Activated T-cell treated with anti-CD3 and anti-CD28 coated beads, Interleukin-2, amount 50 U/mL, for 4 hours (primary cell): Measurements from ENCODE around the gene GSTO2. TPM values are rescaled to one million over a fixed set of nuclear protein-coding genes. Genes with fewer than 3 reads are reported as not detected.
A peak's percentile ranks its signal among the peaks of the same experiment; 100 is the strongest.

ENCODE experiments used
- ATAC-seq, 2 donors: fragments of 200-7000 bp; cut with Tn5 transposase; one replicate each; pipeline ENCODE4 v1.10.0; 2021
- DNase-seq: peaks from one replicate; pipeline ENCODE4 v3.0.0-alpha.2; 2020
- H3K27me3 Mint-ChIP-seq: one replicate; pipeline ENCODE4 v1.8.0; 2021; ENCODE audit warnings: low read depth, mixed read lengths
- H3K36me3 Mint-ChIP-seq: one replicate; pipeline ENCODE4 v1.8.0; 2022; ENCODE audit warnings: mixed read lengths; ENCODE audit not compliant: insufficient read depth
- H3K4me1 Mint-ChIP-seq: one replicate; pipeline ENCODE4 v1.8.0; 2021; ENCODE audit warnings: low read depth, mixed read lengths
- H3K4me3 Mint-ChIP-seq: one replicate; pipeline ENCODE4 v1.8.0; 2021; ENCODE audit warnings: mild to moderate bottlenecking, moderate library complexity, mixed read lengths
- H3K9me3 Mint-ChIP-seq: one replicate; pipeline ENCODE4 v1.8.0; 2021; ENCODE audit warnings: mixed read lengths
- total RNA-seq, 3 donors: library from RNA; stranded (reverse); gene quantifications; one replicate each; pipeline ENCODE4 v1.2.1, GENCODE V29; 2021

GSTO2 gene
- total RNA-seq, 3 donors from 2014 or later = 0.33 to 1.1 (median 0.73) TPM

GRCh38 chr10:104259456-104259855 lies 9.5 kb upstream of the GSTO2 start:
- H3K36me3 Mint-ChIP-seq = peaks cover 46% of the 10 kb centered on the region

GRCh38 chr10:104259999-104260774 lies 8.8 kb upstream of the GSTO2 start:
- H3K4me3 Mint-ChIP-seq = peak overlapping the region; percentile 55
- ATAC-seq = peak; percentile 9 to 20
- no peak for DNase-seq
- H3K27me3 Mint-ChIP-seq = no peaks in the 10 kb centered on the region
- H3K9me3 Mint-ChIP-seq = no peaks in the 10 kb centered on the region
- peaks cover 50% of the 10 kb centered on the region for H3K36me3 Mint-ChIP-seq
- H3K4me1 Mint-ChIP-seq = peaks cover 76% of the 10 kb centered on the region

More at GRCh38 chr10:104259456-104259855, 9.5 kb upstream of the GSTO2 start:
- no peak overlapping the region for H3K4me3 Mint-ChIP-seq
- ATAC-seq (no peak), DNase-seq (no peak)
- no peaks in the 10 kb centered on the region for H3K27me3 Mint-ChIP-seq
- H3K4me1 Mint-ChIP-seq = peaks cover 72% of the 10 kb centered on the region
- H3K9me3 Mint-ChIP-seq = no peaks in the 10 kb centered on the region

- no peak for DNase-seq
Observed at GRCh38 chr10:104260775-104261115, 8.2 kb upstream of the GSTO2 start.

GRCh38 chr10:104262055-104262454 lies 6.9 kb upstream of the GSTO2 start:
- DNase-seq = no peak
- Mint-ChIP-seq H3K36me3 (peaks cover 62% of the 10 kb centered on the region), H3K9me3 (no peaks in the 10 kb centered on the region), H3K27me3 (no peaks in the 10 kb centered on the region), H3K4me1 (peaks cover 77% of the 10 kb centered on the region), H3K4me3 (no peak overlapping the region)
- ATAC-seq = no peak

More at GRCh38 chr10:104260775-104261115, 8.2 kb upstream of the GSTO2 start:
- peak overlapping the region; percentile 55 for H3K4me3 Mint-ChIP-seq
- H3K36me3 Mint-ChIP-seq = peaks cover 56% of the 10 kb centered on the region
- peaks cover 79% of the 10 kb centered on the region for H3K4me1 Mint-ChIP-seq
- no peaks in the 10 kb centered on the region for H3K9me3 Mint-ChIP-seq
- no peaks in the 10 kb centered on the region for H3K27me3 Mint-ChIP-seq
- ATAC-seq = peak; percentile 80 to 82

- no peak for ATAC-seq
- Mint-ChIP-seq H3K9me3 (no peaks in the 10 kb centered on the region), H3K36me3 (peaks cover 56% of the 10 kb centered on the region), H3K4me3 (no peak overlapping the region), H3K27me3 (no peaks in the 10 kb centered on the region), H3K4me1 (peaks cover 68% of the 10 kb centered on the region)
- no peak for DNase-seq
Observed at GRCh38 chr10:104264783-104265182, 4.2 kb upstream of the GSTO2 start.

- H3K36me3 Mint-ChIP-seq = peaks cover 37% of the 10 kb centered on the region
- DNase-seq = no peak
- ATAC-seq = peak; percentile 46 to 48
- no peaks in the 10 kb centered on the region for H3K9me3 Mint-ChIP-seq
- H3K4me1 Mint-ChIP-seq = peaks cover 44% of the 10 kb centered on the region
- H3K4me3 Mint-ChIP-seq = peak overlapping the region; percentile 87
- H3K27me3 Mint-ChIP-seq = no peaks in the 10 kb centered on the region
Observed at GRCh38 chr10:104267721-104268404, 1.1 kb upstream of the GSTO2 start.

- no peak for DNase-seq
- Mint-ChIP-seq H3K9me3 (no peaks in the 10 kb centered on the region), H3K4me1 (peaks cover 43% of the 10 kb centered on the region), H3K27me3 (no peaks in the 10 kb centered on the region), H3K4me3 (peak overlapping the region; percentile 87), H3K36me3 (peaks cover 37% of the 10 kb centered on the region)
- ATAC-seq = no peak
Observed at GRCh38 chr10:104268405-104268712, 625 bp upstream of the GSTO2 start.

- no peaks in the 10 kb centered on the region for H3K9me3 Mint-ChIP-seq
- H3K27me3 Mint-ChIP-seq = peaks cover 8% of the 10 kb centered on the region
- no peak overlapping the region for H3K4me3 Mint-ChIP-seq
- ATAC-seq (no peak), DNase-seq (no peak)
- peaks cover 2% of the 10 kb centered on the region for H3K36me3 Mint-ChIP-seq
- H3K4me1 Mint-ChIP-seq = peaks cover 7% of the 10 kb centered on the region
Observed at GRCh38 chr10:104273286-104273685, 4.3 kb downstream of the GSTO2 start.

GRCh38 chr10:104273899-104274575 lies 5.1 kb downstream of the GSTO2 start:
- ATAC-seq = no peak
- Mint-ChIP-seq H3K36me3 (no peaks in the 10 kb centered on the region), H3K27me3 (peaks cover 8% of the 10 kb centered on the region), H3K4me3 (no peak overlapping the region), H3K9me3 (no peaks in the 10 kb centered on the region), H3K4me1 (peaks cover 7% of the 10 kb centered on the region)
- DNase-seq = no peak

- Mint-ChIP-seq H3K4me1 (peaks cover 4% of the 10 kb centered on the region), H3K36me3 (no peaks in the 10 kb centered on the region), H3K4me3 (peak overlapping the region; percentile 43), H3K27me3 (peaks cover 8% of the 10 kb centered on the region), H3K9me3 (no peaks in the 10 kb centered on the region)
- ATAC-seq (peak; percentile 91 to 93), DNase-seq (peak; percentile 47)
Observed at GRCh38 chr10:104274762-104275721, 6.1 kb downstream of the GSTO2 start.

GRCh38 chr10:104276192-104276591 lies 7.2 kb downstream of the GSTO2 start:
- Mint-ChIP-seq H3K9me3 (no peaks in the 10 kb centered on the region), H3K27me3 (peaks cover 8% of the 10 kb centered on the region), H3K4me3 (no peak overlapping the region), H3K4me1 (peaks cover 4% of the 10 kb centered on the region), H3K36me3 (no peaks in the 10 kb centered on the region)
- DNase-seq (no peak), ATAC-seq (no peak)

GRCh38 chr10:104277785-104278184 lies 8.8 kb downstream of the GSTO2 start:
- Mint-ChIP-seq H3K4me1 (peaks cover 4% of the 10 kb centered on the region), H3K9me3 (no peaks in the 10 kb centered on the region), H3K27me3 (peaks cover 8% of the 10 kb centered on the region), H3K36me3 (no peaks in the 10 kb centered on the region), H3K4me3 (no peak overlapping the region)
- ATAC-seq = no peak
- no peak for DNase-seq

- no peak overlapping the region for H3K4me3 Mint-ChIP-seq
- no peaks in the 10 kb centered on the region for H3K9me3 Mint-ChIP-seq
- no peak for ATAC-seq
- no peaks in the 10 kb centered on the region for H3K36me3 Mint-ChIP-seq
- no peak for DNase-seq
- H3K4me1 Mint-ChIP-seq = peaks cover under 1% of the 10 kb centered on the region
- H3K27me3 Mint-ChIP-seq = peaks cover 8% of the 10 kb centered on the region
Observed at GRCh38 chr10:104279550-104280259, 10.7 kb downstream of the GSTO2 start.
